Astrocyte of the spinal cord (primary cell): ENCODE measurements around the gene KCNK3.

Experiments used
- DNase-seq: peaks from one replicate; pipeline ENCODE4 v3.0.0; 2011; ENCODE audit warnings: low read depth, low spot score
- H3K4me3 ChIP-seq: 2 replicates; pipeline ENCODE4 v1.5.1; 2011; ENCODE audit warnings: low read depth, mild to moderate bottlenecking, low read length, moderate library complexity
- CTCF ChIP-seq: IDR thresholded peaks from 2 replicates; pipeline ENCODE4 v1.5.1; 2012; ENCODE audit warnings: low read depth, mild to moderate bottlenecking, low read length, inconsistent platforms
- in situ Hi-C: cut with HindIII; loops from 2 replicates; pipeline ENCODE4 v1.10.0; 2017; ENCODE audit warnings: low sequenced_read_pairs

The KCNK3 gene

GRCh38 chr2:26727641-26728561, 35.4 kb downstream of the KCNK3 start:
- in situ Hi-C loops = no loop called here
- TF ChIP-seq CTCF = peak; percentile 13
- H3K4me3 ChIP-seq = no peak overlapping the region
- no peak for DNase-seq

GRCh38 chr2:26729311-26729710, 36.8 kb downstream of the KCNK3 start:
- in situ Hi-C loops = no loop called here
- no peak for DNase-seq
- no peak overlapping the region for H3K4me3 ChIP-seq
- no peak for TF ChIP-seq CTCF

DNA sequence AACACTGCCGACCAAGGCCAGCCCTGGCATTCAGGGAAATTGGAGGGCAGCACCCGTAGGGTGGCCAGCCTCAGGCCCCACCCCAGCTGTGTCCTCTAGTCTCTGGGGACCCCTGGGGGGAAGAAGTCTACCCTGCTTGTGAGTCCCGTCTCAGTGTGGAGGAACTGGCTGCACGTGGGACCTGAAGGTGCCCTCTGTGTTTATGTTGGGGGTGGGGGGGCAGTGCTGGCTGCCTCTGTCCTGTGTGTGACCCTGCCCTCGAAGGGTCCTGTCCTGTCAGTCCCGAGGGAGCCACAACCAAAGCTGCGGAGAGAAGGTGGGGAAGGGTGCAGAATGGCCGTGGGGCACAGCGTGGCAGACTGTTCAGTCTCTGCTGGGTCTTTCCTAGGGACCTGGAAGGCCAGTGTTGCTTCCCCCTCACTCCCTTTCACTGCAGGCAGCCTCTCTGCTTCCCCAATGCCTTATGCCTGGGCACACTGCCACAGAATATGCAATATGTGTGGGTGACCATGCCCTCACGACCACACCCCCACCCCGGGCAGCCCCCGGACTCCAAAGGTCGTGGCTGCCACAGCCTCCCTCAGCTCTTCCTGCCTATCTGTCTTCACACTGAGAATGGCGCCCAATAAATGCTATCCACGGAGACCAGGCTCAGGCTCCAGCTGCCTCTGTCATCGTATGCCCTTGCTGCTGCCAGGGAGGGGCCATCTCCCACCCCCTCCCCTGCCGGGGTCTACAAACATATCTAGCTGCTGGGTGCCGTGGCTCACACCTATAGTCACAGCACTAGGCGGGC, 38.2 kb downstream of the KCNK3 start:
- in situ Hi-C loops = no loop called here

DNA sequence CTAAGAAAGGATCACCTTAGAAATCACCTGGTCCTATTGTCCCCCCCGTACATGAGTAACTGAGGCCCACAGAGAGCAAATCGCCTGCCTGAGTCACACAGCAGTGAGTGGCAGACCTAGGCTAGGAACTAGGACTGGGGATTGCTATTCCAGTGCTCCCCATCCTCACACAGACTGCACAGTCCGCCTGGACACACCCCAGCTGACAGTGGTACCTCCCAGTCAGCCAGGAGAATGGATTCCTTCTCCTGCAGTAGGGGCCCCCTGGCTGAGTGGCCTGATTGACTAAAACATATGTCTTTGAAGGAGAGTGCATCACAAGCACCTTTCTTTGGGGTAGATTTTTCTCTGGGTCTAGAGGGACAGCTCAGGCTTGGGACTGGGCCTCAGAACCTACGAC, 39.2 kb downstream of the KCNK3 start:
- no peak overlapping the region for H3K4me3 ChIP-seq
- DNase-seq = no peak
- in situ Hi-C loops = no loop called here
- TF ChIP-seq CTCF = no peak

More for the DNA sequence above, 38.2 kb downstream of the KCNK3 start:
- no peak overlapping the region for H3K4me3 ChIP-seq
- no peak for DNase-seq
- TF ChIP-seq CTCF = no peak

DNA sequence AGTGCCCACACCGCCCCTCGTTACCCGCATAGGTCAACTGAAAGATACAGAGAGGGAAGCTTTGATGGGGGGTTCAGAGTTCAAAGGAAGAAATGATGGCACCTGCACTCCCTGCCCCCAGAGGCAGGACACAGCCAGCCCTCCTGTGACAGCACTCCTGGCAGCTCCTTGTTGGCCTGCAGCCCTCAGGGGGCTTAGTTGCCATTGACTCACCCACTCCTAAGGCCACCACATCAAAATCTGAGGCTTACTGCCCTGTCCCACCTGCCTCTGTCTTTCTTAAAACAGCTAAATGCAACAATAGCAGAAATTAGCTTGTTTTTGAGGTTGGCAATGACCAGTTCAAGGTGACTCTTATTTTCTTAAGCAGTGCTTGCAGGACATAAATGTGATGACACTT, 39.9 kb downstream of the KCNK3 start:
- in situ Hi-C loops = no loop called here
- no peak overlapping the region for H3K4me3 ChIP-seq
- no peak for DNase-seq
- TF ChIP-seq CTCF = no peak

DNA sequence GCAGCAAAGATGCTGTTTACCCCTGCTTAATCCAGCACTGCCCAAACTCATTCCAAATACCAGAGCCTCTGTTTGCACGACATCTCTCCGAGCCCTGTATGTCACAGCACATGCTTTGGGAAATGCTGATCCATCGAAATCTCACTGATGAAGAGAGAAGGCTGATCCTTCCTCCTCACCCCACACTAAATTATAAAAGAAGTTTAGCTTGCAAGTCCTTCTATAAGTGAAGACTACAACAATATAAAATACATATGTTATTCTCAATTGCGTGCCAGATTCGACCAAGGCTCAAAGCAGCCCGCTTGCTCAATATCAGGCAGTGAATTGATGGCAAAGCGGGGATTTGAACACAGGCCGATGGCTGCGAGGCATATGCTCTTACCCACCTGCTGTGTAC, 40.9 kb downstream of the KCNK3 start:
- DNase-seq = no peak
- in situ Hi-C loops = no loop called here
- no peak for TF ChIP-seq CTCF
- H3K4me3 ChIP-seq = no peak overlapping the region
